K562 (cell line): ENCODE results near the gene RNF144A. TPM values are rescaled to one million over a fixed set of nuclear protein-coding genes. Genes with fewer than 3 reads are reported as not detected.

ENCODE experiments used
- CGGBP1 ChIP-seq: fragments of 250-450 bp; sonication (Bioruptor Pico); IDR thresholded peaks from 2 replicates; pipeline ENCODE4 v1.9.0; 2021; ENCODE audit warnings: mild to moderate bottlenecking
- MAZ ChIP-seq, 2 experiments: fragments of 450-650 bp in 1 of 2; sonication (generic) in 1 of 2; formaldehyde crosslinking; IDR thresholded peaks in 1 of 2; conservative IDR thresholded peaks in 1 of 2; 2 replicates each; pipeline versions ENCODE4 v1.4.0 to v1.5.0; 2020; ENCODE audit warnings: mild to moderate bottlenecking in 1 of 2, missing genetic modification reagents in 1 of 2
- MGA ChIP-seq: fragments of 450-650 bp; IDR thresholded peaks from 2 replicates; pipeline ENCODE4 v1.6.1; 2016; ENCODE audit warnings: mild to moderate bottlenecking, moderate library complexity
- ZBTB40 ChIP-seq, 2 experiments: fragments of 450-650 bp in 1 of 2; sonication (generic) in 1 of 2; formaldehyde crosslinking in 1 of 2; IDR thresholded peaks; 2 replicates each; pipeline versions ENCODE4 v1.7.1 to v1.9.0; 2016 to 2022; ENCODE audit warnings: inconsistent platforms in 1 of 2, mild to moderate bottlenecking in 1 of 2, missing genetic modification reagents in 1 of 2
- polyA plus RNA-seq, 8 experiments: library from polyadenylated mRNA; depleted of rRNA in 4 of 8; stranded (reverse) in 5 of 8; unstranded in 3 of 8; fragments of >200 nt; fragmentation: Nextera tagmentation in 2 of 8; fragmentation: Illumina TruSeq in 1 of 8; extraction: Ambion mirVana in 2 of 8; extraction: Trizol in 1 of 8; gene quantifications; 2 replicates each; pipeline versions ENCODE4 v1.2.1 to v1.2.3, GENCODE V29; 2011 to 2014; ENCODE audit warnings: inconsistent platforms in 1 of 8, missing spikeins in 1 of 8
- total RNA-seq, 7 experiments: library from RNA; depleted of rRNA in 6 of 7; stranded (reverse); fragments of >200 nt in 6 of 7; fragmentation: Illumina TruSeq in 2 of 7; extraction: Trizol in 2 of 7; gene quantifications; 2 replicates each; pipeline versions ENCODE4 v1.2.1 to v1.2.3, GENCODE V29; 2011 to 2021; ENCODE audit warnings: low replicate concordance in 1 of 7

The RNF144A gene
- total and polyA plus RNA-seq, 9 of the 15 experiments (the other 6 are each of a cell fraction or from before 2014, with no cell fraction given) = 0.96 to 11.3 (median 6.2) TPM

GRCh38 chr2:6880200-6880733 is 36.9 kb upstream of the RNF144A start (continued):
- TF ChIP-seq MAZ (CRISPR knock-in tag; conservative IDR thresholded peaks at IDR 0.05 in 1 of 2, IDR thresholded peaks at IDR 0.05 in 1 of 2) = peak in 1 of 2 experiments; percentile 24; a peak in 1 of 4 replicates
- TF ChIP-seq ZBTB40 (IDR thresholded peaks at IDR 0.05) = peak; percentile 42
- no peak for TF ChIP-seq ZBTB40 (CRISPR knock-in tag; IDR thresholded peaks at IDR 0.05)
- TF ChIP-seq CGGBP1 (CRISPR knock-in tag) = no peak
- peak; percentile 45 for TF ChIP-seq MGA
